ENCODE measurements around the gene LPCAT4.

DNA sequence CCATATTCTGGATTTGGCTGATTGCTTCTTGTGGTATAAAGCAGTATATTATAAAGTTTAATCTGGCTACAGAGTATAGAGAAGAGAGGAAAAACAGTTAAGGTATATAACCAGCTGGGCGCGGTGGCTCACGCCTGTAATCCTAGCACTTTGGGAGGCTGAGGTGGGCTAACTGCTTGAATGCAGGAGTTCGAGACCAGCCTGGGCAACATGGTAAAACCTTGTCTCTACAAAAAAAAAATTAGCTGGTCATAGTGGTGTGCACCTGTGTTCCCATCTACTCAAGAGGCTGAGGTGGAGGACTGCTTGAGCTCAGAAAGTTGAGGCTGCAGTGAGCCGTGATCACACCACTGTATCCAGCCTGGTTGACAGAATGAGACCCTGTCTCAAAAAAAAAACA is 36.7 kb downstream of the LPCAT4 start:
- TF ChIP-seq GATA2 (IDR thresholded peaks at IDR 0.05; ENCODE audit: low read depth, low read length) (no peak), GATA3 (IDR thresholded peaks at IDR 0.05; ENCODE audit: low read depth, low read length) (no peak)
